HG03460 (cell line): ENCODE data around the gene LAMA2.

Experiments
- ATAC-seq: cut with Tn5 transposase; IDR thresholded peaks from one replicate; pipeline ENCODE4 v1.9.1; 2021; ENCODE audit not compliant: unreplicated experiment

LAMA2 gene

DNA sequence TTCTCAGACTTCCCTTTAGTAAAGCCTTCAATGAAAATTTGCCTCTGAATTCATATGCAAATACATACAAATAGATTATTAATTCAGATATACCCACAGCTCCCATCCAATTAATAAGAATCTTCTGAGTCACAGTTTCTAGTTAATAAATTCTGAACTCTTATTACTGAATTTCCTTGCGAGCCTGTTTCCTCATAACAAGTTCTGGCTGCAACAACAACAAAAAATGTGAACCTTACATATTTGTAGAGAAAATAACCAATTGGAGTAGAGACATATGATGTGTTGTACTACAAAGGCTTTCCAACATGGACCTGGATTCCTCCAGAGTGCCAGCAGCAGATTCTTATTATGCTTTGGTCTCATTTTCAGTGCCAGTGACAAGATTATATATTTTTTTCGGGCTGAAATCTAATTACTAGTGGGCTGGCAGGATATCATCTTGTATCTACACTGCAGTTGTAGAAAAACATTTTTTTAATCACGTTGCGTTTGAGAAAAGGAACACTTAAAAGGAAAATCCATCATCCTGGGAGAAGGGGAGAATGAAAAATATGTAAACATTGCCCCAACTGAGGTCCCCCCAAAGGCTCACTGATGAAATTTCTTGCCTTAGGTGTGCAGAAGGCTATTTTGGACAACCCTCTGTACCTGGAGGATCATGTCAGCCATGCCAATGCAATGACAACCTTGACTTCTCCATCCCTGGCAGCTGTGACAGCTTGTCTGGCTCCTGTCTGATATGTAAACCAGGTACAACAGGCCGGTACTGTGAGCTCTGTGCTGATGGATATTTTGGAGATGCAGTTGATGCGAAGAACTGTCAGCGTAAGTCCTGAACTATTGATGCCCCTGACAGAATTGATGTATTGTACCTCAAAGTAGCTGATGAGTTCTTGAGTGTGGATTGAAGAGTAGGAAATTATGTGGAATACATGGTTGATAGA lies 404.6 kb downstream of the LAMA2 start:
- no peak for ATAC-seq

GRCh38 chr6:129289442-129289841 lies 406.5 kb downstream of the LAMA2 start:
- no peak for ATAC-seq

DNA sequence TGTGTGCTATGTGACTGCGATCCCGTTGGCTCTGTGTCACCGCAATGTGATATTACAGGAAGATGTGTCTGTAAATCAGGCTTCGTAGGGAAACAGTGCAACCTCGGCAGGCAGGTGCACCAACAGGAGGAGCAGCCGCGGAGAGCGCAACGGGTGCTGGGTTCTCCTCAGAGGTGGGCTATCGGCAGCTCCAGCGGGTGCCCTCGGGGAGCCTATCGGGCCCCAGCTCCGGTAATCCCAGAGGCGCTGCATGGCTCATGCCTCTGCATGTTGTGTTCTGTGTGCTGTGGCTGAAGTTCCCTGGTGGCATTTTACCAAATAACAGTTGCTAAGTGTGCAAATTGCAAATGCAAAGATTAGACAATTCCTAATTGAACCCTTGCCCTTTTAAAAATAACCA lies 409.9 kb downstream of the LAMA2 start:
- no peak for ATAC-seq

DNA sequence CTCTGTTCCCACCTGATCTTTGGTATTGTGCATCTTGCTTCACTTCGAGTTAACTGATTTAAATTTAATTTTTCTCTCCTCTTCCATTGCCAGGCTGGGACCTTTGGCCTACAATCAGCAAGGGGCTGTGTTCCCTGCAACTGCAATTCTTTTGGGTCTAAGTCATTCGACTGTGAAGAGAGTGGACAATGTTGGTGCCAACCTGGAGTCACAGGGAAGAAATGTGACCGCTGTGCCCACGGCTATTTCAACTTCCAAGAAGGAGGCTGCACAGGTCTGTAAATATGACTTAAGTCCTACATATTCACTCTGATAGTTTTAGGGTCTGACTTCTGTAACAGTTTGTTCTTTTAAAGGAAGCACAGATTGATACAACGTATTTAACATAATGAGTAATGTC lies 414.7 kb downstream of the LAMA2 start:
- ATAC-seq = no peak

- ATAC-seq = no peak
Measured at GRCh38 chr6:129302671-129303070, 419.7 kb downstream of the LAMA2 start.

DNA sequence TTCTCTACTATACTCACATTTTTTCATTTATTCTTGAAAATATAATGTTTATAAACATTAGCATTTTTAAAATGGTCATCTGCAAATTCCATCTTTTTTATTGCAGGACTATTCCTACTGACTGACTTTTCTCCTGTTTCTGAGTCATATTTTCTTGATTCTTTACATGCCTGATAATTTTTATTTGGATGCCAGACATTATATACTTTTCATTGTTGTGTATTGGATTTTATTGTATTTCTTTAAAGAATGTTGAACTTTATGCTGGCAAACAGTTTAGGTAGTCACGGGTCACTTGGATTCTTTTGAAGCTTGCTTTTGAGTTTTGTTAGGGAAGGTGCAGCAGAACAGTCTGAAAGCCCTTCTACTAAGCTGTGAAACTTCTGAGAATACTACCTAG lies 423.9 kb downstream of the LAMA2 start:
- no peak for ATAC-seq

GRCh38 chr6:129307845-129308244 lies 424.9 kb downstream of the LAMA2 start:
- ATAC-seq = no peak

GRCh38 chr6:129309154-129309553 lies 426.2 kb downstream of the LAMA2 start:
- ATAC-seq = no peak

DNA sequence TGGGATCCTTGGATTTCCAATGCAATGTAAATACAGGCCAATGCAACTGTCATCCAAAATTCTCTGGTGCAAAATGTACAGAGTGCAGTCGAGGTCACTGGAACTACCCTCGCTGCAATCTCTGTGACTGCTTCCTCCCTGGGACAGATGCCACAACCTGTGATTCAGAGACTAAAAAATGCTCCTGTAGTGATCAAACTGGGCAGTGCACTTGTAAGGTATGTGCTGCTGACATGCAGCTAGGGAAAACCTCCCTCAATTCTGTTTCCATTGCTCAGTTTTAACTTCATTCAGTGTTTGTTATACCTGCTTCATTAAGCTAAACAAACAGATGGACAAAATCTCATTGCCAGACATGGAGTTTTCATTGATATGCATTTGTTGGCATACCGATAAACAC lies 429.9 kb downstream of the LAMA2 start:
- no peak for ATAC-seq

GRCh38 chr6:129314575-129314974 lies 431.6 kb downstream of the LAMA2 start:
- ATAC-seq = no peak

DNA sequence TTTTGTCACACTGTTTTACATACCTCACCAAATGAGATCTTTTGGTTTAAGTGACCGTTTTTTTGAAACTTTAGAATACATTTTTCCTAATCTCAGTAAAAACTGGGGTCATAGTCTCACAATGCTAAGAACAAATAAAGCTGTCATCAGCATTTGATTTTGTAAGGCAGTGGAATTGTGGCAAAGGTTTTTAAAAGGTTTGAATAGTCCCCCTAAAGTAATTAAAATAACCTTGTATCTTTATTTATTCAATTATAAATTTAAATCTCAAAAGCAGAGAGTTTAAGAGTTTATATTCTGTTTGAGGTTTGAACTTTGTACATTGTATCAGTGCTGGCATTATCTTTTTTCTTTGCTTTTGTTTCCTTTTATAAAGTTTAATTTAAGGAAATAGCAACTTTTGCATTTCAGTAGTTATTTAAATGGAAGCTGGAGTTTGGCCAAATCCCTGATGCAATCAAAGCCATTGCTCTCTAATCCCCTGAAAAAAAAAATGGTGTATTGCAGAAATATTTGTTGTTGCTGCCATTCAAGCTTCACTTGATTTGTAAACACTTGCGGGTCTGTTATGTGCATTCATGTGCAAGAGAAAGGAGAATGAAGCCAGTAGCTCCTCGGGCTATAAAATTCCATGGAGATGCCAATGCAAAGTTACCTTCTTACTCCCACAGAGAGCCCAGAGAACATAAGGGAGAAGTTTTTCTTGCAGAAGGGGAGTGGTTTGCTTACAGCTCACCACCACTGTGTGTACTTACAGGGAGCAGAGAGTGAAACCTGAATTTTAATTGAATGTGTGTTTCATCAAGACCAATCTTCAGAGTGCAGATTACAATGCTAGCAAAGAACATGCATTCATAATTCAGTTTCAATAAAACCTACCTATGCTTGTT lies 435.2 kb downstream of the LAMA2 start:
- ATAC-seq = no peak

- no peak for ATAC-seq
Measured at GRCh38 chr6:129320892-129321291, 438.0 kb downstream of the LAMA2 start.

DNA sequence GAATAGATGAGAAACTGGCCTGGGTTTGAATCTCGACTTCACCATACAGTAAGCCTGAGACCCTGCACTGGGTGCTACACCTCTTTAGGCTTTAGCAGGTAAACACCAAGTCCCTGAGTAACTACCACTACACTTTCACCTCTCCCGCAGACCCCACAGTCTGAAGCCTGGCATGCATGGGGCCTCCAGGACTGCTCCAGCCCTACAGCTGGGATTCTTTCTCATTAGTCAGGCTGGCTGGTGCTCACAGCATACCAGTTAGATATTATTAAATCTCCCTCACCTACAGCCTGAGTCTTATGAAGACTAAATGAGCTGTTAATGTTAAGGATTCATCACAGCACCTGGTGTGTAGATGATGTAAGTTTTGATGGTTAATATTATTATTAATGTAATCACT lies 438.4 kb downstream of the LAMA2 start:
- no peak for ATAC-seq

GRCh38 chr6:129324345-129324744 lies 441.4 kb downstream of the LAMA2 start:
- ATAC-seq = no peak

DNA sequence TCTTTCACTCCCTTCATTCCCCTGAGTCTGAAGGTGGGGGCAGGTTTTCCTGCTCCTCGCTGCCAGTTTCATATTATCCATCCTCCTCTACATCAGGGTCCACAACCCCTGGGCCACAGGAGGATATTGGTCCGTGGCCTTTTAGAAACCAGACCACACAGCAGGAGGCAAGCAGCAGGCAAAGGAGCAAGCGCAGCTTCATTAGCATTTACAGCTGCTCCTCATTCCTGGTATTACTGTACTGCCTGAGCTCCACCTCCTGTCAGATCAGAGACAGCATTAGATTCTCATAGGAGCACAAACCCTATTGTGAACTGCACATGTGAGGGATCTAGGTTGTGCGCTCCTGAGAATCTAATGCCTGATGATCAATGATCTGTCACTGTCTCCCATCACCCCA lies 446.7 kb downstream of the LAMA2 start:
- ATAC-seq = no peak

DNA sequence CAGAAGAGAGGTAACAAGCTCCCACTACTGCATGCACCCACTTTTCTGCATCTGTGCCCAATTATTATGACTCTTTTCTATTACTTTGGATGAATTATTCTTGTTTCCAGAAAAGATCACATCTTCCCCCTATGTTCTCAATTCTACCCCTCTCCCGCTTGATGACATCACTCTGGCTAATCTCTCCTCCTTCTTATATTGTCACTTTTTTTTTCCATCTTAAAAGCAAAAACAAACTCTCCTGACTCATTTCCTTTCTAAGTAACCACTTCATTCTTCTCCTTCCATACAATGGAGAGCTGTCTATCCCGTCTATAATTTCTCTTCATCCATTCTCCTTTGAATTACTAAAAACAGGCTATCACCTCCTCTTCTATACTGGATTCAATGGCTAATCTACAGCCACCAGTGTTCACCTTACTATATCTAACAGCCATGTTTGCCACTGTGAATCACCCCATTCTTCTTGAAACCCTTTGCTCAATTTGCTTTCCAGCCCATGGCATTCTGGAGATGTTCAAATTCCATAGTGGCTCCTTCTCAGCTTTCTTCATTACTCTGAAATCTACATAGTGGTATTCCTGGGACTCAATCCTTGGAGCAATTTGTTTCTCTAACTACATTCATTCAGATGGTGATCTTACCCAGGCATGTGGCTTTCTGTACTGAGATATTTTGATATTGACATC lies 448.7 kb downstream of the LAMA2 start:
- ATAC-seq = no peak

GRCh38 chr6:129335792-129336191 lies 452.9 kb downstream of the LAMA2 start:
- ATAC-seq = no peak

DNA sequence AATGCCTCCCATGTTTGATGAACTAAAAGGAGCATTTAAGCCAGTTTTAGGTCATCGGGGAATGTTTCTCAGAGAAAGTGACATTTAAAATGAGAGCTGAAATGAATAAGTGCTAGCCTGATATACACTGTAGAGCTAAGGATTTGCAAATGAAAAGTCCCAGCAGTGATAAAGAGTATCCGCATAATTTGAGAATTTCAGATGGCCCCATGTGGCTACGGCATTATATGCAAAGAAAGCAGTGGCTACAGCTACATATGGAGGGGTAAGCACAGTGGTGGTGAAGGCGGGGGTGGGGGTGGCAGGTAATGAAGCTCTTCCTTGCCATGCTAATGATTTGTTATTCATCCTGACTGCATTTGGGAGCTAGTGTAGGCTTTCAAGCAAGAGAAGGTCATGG lies 455.7 kb downstream of the LAMA2 start:
- ATAC-seq = no peak

DNA sequence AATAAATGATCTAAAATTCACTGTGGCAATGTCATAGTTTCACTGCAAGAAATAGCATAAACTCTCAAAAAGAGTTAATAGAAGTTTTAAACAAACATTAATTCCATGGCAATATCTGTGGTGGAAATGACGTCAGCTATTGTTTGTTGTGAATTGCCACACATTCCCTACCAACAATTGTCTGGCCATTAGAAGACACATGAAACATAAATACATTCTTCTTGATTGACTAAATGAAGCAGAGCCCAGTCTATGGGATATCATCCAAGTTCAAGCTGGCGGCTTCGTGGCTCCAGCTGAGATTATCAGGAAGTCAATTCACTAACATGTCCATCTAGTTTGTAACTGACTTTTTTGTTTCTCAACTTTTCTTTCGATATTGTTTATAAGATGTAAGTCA lies 458.0 kb downstream of the LAMA2 start:
- ATAC-seq = no peak

GRCh38 chr6:129342243-129342642 lies 459.3 kb downstream of the LAMA2 start:
- no peak for ATAC-seq

DNA sequence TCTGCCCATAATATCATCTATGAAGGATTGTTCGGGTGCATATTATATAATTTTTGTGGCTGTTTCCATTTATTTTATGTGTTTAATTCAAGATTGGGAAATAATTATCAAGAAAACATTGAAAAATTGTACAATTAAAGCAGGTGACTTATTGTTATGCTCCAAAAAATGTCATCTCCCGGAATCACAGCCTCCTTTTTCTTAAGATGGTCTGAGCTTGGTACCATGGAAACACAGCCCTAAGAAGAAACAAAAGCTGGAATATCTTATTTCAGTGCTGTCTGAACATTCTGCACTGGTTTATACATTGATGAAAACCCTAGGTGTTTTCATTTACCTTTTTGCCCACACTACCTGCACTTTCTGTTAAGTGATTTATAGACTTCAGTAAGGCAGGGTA lies 459.9 kb downstream of the LAMA2 start:
- ATAC-seq = no peak
